Measurements from ENCODE around the gene SH2D4B. TPM values are rescaled to one million over a fixed set of nuclear protein-coding genes. Genes with fewer than 3 reads are reported as not detected.

Gene SH2D4B
- total RNA-seq, 3 donors from 2014 or later, result 0.15 to 0.16 TPM; not detected in 1

- Histone ChIP-seq H3K36me3 (no peaks in the 10 kb centered on the region), H3K27ac (no peak overlapping the region), H3K4me3 (no peak overlapping the region), H3K4me1 (no peaks in the 10 kb centered on the region), H3K27me3 (no peaks in the 10 kb centered on the region), H3K9me3 (no peaks in the 10 kb centered on the region)
- no peak for DNase-seq (ENCODE audit: low spot score in 2 of 2)
- no peak for TF ChIP-seq POLR2A (IDR thresholded peaks at IDR 0.05)
- no peak for TF ChIP-seq POLR2AphosphoS5 (IDR thresholded peaks at IDR 0.05)
- no peak for TF ChIP-seq CTCF (IDR thresholded peaks at IDR 0.05)
- intact Hi-C loops (cut with DNase I; ENCODE audit: low total_unique reads), result no loop called here
Measured at GRCh38 chr10:80522756-80523363, 14.8 kb upstream of the SH2D4B start.

DNA sequence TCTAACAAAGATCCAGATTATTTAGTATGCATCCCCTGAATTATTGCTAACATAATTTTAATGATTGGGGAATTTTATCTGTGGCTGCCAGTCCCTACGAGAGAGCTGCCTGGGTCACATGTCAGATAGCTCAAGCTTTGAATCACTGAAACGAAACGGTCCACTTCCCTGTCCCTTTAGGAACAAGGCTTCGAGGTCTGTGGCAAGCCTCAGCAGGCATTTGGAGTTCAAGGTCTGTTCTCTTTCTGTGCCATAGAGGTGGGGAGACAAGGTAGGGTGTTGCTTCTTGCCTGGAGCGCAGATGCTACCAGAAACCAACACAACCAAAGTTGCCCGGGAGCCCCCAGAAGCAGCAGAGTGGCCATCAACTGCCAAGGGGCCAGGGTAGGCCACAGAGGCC is 13.9 kb upstream of the SH2D4B start:
- Histone ChIP-seq H3K27ac (no peak overlapping the region), H3K36me3 (no peaks in the 10 kb centered on the region)

GRCh38 chr10:80524190-80524909 is 13.4 kb upstream of the SH2D4B start:
- H3K9me3 ChIP-seq, result no peaks in the 10 kb centered on the region
- intact Hi-C loops (cut with DNase I; ENCODE audit: low total_unique reads), result no loop called here
- no peaks in the 10 kb centered on the region for H3K4me1 ChIP-seq
- TF ChIP-seq POLR2A (IDR thresholded peaks at IDR 0.05) (no peak), POLR2AphosphoS5 (IDR thresholded peaks at IDR 0.05) (peak in 1 of 3 donors; percentile 12), CTCF (IDR thresholded peaks at IDR 0.05) (no peak)
- H3K27me3 ChIP-seq, result no peaks in the 10 kb centered on the region
- no peak overlapping the region for H3K4me3 ChIP-seq
- H3K36me3 ChIP-seq, result no peaks in the 10 kb centered on the region
- DNase-seq (ENCODE audit: low spot score in 2 of 2), result no peak
- H3K27ac ChIP-seq, result no peak overlapping the region

More for the DNA sequence above, 13.9 kb upstream of the SH2D4B start:
- no peak for TF ChIP-seq CTCF (IDR thresholded peaks at IDR 0.05)
- TF ChIP-seq POLR2AphosphoS5 (IDR thresholded peaks at IDR 0.05), result no peak
- no peak for TF ChIP-seq POLR2A (IDR thresholded peaks at IDR 0.05)
- Histone ChIP-seq H3K4me3 (no peak overlapping the region), H3K4me1 (no peaks in the 10 kb centered on the region), H3K27me3 (no peaks in the 10 kb centered on the region), H3K9me3 (no peaks in the 10 kb centered on the region)
- no peak for DNase-seq (ENCODE audit: low spot score in 2 of 2)
- intact Hi-C loops (cut with DNase I; ENCODE audit: low total_unique reads), result no loop called here

DNA sequence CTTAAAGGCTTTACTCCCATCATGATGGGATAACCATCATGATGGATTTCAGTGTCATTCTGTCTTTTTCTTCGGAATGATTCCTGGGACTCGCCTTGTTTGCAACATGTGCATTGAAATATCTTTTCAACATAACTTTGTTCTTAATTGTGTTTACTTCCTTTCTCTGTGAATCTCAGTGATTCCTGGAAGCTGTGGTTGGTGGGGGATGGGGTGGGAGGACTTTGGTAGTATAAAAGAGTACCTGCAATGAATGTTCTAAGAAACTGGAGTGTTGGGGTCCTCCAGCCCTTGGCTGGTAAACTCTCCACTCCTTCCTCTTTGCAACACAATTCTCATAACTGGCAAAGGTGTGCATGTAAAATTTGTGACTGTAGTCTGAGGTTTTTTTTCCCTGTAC is 11.5 kb upstream of the SH2D4B start:
- intact Hi-C loops (cut with DNase I; ENCODE audit: low total_unique reads), result no loop called here
- TF ChIP-seq POLR2A (IDR thresholded peaks at IDR 0.05) (no peak), POLR2AphosphoS5 (IDR thresholded peaks at IDR 0.05) (no peak), CTCF (IDR thresholded peaks at IDR 0.05) (no peak)
- no peaks in the 10 kb centered on the region for H3K4me1 ChIP-seq
- no peak for DNase-seq (ENCODE audit: low spot score in 2 of 2)
- H3K4me3 ChIP-seq, result no peak overlapping the region
- H3K27me3 ChIP-seq, result no peaks in the 10 kb centered on the region
- no peak overlapping the region for H3K27ac ChIP-seq
- H3K36me3 ChIP-seq, result no peaks in the 10 kb centered on the region
- H3K9me3 ChIP-seq, result no peaks in the 10 kb centered on the region

DNA sequence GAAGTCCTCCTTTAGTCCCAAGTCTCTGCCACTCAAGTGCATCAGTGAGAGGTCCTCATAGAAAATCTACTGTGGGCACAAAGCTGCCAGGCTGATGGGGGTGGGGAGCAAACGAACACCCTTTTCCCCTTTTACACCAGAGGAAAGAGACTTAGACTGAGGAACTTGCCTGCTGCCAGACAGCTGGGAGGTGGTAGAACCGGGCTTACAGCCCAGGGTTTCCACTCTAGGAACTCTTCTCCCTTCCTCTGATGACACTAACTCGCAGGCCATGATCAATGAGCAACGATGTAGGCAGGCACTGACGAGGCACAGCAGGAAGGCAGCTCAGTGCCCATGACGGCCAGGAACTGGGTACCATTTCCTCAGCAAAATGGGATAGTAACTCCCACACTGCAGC is 11.0 kb upstream of the SH2D4B start:
- no peaks in the 10 kb centered on the region for H3K4me1 ChIP-seq

More for the DNA sequence above, 11.0 kb upstream of the SH2D4B start:
- Histone ChIP-seq H3K4me3 (no peak overlapping the region), H3K27me3 (no peaks in the 10 kb centered on the region), H3K27ac (no peak overlapping the region), H3K36me3 (no peaks in the 10 kb centered on the region), H3K9me3 (no peaks in the 10 kb centered on the region)
- intact Hi-C loops (cut with DNase I; ENCODE audit: low total_unique reads), result no loop called here
- TF ChIP-seq CTCF (IDR thresholded peaks at IDR 0.05), result no peak
- no peak for TF ChIP-seq POLR2A (IDR thresholded peaks at IDR 0.05)
- TF ChIP-seq POLR2AphosphoS5 (IDR thresholded peaks at IDR 0.05), result no peak
- no peak for DNase-seq (ENCODE audit: low spot score in 2 of 2)

Measured in breast epithelium (tissue), 4 donors.